HCT116 (cell line): ENCODE measurements around the gene EXD3. TPM values are rescaled to one million over a fixed set of nuclear protein-coding genes. Genes with fewer than 3 reads are reported as not detected.
"Not testable (repeated sequence)": the region's sequence is repeated elsewhere in the genome, so short reads cannot be mapped to it uniquely, and the experiment has no call there.

ENCODE experiments used
- ATAC-seq: fragments of 200-7000 bp; cut with Tn5 transposase; 2 replicates; pipeline ENCODE4 v1.9.1; 2020; ENCODE audit warnings: mild to moderate bottlenecking, moderate library complexity
- BruUV-seq: library from RNA; stranded (reverse); fragments of 400-500 nt; replicated peaks from 2 replicates; lab custom pipeline; 2021; lab: Mats Ljungman, UMichigan
- CTCF ChIA-PET: fragments of 300-600 bp; sonication (Branson Sonifier 250); formaldehyde crosslinking; loops from one replicate; lab custom pipeline; 2021; ENCODE audit warnings: antibody characterized with exemption; lab: Charles Lee
- POLR2A ChIA-PET: fragments of 300-600, 350-600 bp; sonication (Branson Sonifier 250); formaldehyde crosslinking; loops from one replicate; lab custom pipeline; 2021; ENCODE audit warnings: antibody characterized with exemption; lab: Charles Lee
- RAD21 ChIA-PET, 2 experiments: fragments of 300-600 bp; sonication (Branson Sonifier 250); formaldehyde crosslinking; loops; one replicate each; lab custom pipeline; 2023; ENCODE audit warnings: low total read pairs in 2 of 2; ENCODE audit not compliant: uncharacterized antibody in 2 of 2, unreplicated experiment in 2 of 2, low non-redundant PET in 1 of 2; lab: Charles Lee
- DNase-seq: peaks from one replicate; pipeline ENCODE4 v3.0.0-alpha.2; 2010; ENCODE audit warnings: low read depth, low spot score
- H2AFZ ChIP-seq: fragments of 200-600 bp; shearing (Covaris generic), sonication (generic); 2 replicates; pipeline ENCODE4 v1.6.1; 2017; ENCODE audit warnings: low read depth, mixed run types, mixed read lengths, antibody characterized with exemption, low read length; ENCODE audit not compliant: poor library complexity, severe bottlenecking
- H3K27ac ChIP-seq: 2 replicates; pipeline ENCODE4 v1.5.1; 2012; ENCODE audit warnings: low read depth, low read length
- H3K27me3 ChIP-seq: fragments of 200-600 bp; sonication (generic); 2 replicates; pipeline ENCODE4 v1.6.1; 2016; ENCODE audit warnings: mixed run types, low read length, mixed read lengths; ENCODE audit not compliant: insufficient read depth
- H3K36me3 ChIP-seq, 2 experiments: fragments of 200-500 bp in 1 of 2; fragments of 200-600 bp in 1 of 2; sonication (Bioruptor generic) in 1 of 2; sonication (generic) in 1 of 2; 2 replicates each; pipeline versions ENCODE4 v1.5.1 to v1.6.1; 2014 to 2016; ENCODE audit warnings: low read length in 2 of 2, inconsistent platforms in 1 of 2, mixed read lengths in 1 of 2, mixed run types in 1 of 2; ENCODE audit not compliant: insufficient read depth in 2 of 2, control insufficient read depth in 1 of 2
- H3K4me1 ChIP-seq, 2 experiments: fragments of 200-600 bp in 1 of 2; sonication (generic) in 1 of 2; 2 replicates each; pipeline versions ENCODE4 v1.5.1 to v1.6.1; 2012 to 2017; ENCODE audit warnings: low read length in 2 of 2, inconsistent platforms in 1 of 2, mild to moderate bottlenecking in 1 of 2, mixed read lengths in 1 of 2, mixed run types in 1 of 2, moderate library complexity in 1 of 2; ENCODE audit not compliant: insufficient read depth in 2 of 2, control insufficient read depth in 1 of 2
- H3K4me2 ChIP-seq: fragments of 200-600 bp; sonication (generic); 2 replicates; pipeline ENCODE4 v1.6.1; 2017; ENCODE audit warnings: mixed run types, low read length, mixed read lengths
- H3K4me3 ChIP-seq, 2 experiments: fragments of 200-600 bp in 1 of 2; sonication (generic) in 1 of 2; replicated peaks in 1 of 2; 2 replicates each; pipeline ENCODE4 v1.5.1; 2011 to 2016; ENCODE audit warnings: low read length in 2 of 2, control low read depth in 1 of 2, low read depth in 1 of 2, mild to moderate bottlenecking in 1 of 2, mixed read lengths in 1 of 2, mixed run types in 1 of 2
- H3K79me2 ChIP-seq: fragments of 200-600 bp; sonication (generic); 2 replicates; pipeline ENCODE4 v1.6.1; 2017; ENCODE audit warnings: mild to moderate bottlenecking, mixed run types, low read length, moderate library complexity, mixed read lengths; ENCODE audit not compliant: insufficient read depth
- H3K9ac ChIP-seq: fragments of 200-600 bp; sonication (generic); 2 replicates; pipeline ENCODE4 v1.6.1; 2016; ENCODE audit warnings: low read length, mixed read lengths
- H3K9me2 ChIP-seq: fragments of 200-600 bp; sonication (generic), shearing (Covaris generic); 2 replicates; pipeline ENCODE4 v1.6.1; 2017; ENCODE audit warnings: mixed run types, mild to moderate bottlenecking, moderate library complexity; ENCODE audit not compliant: insufficient read depth
- H3K9me3 ChIP-seq, 2 experiments: fragments of 200-500 bp in 1 of 2; fragments of 200-600 bp in 1 of 2; sonication (Bioruptor generic) in 1 of 2; sonication (generic) in 1 of 2; 2 replicates each; pipeline ENCODE4 v1.6.1; 2014 to 2017; ENCODE audit warnings: low read length in 2 of 2, mixed read lengths in 2 of 2, inconsistent platforms in 1 of 2, low read depth in 1 of 2, mild to moderate bottlenecking in 1 of 2, mixed run types in 1 of 2, moderate library complexity in 1 of 2; ENCODE audit not compliant: control insufficient read depth in 1 of 2, insufficient read depth in 1 of 2
- H4K20me1 ChIP-seq: fragments of 200-600 bp; sonication (generic), shearing (Covaris generic); 2 replicates; pipeline ENCODE4 v1.6.1; 2017; ENCODE audit warnings: mixed run types, mild to moderate bottlenecking, moderate library complexity; ENCODE audit not compliant: insufficient read depth
- POLR2AphosphoS5 ChIP-seq: IDR thresholded peaks from 2 replicates; pipeline ENCODE4 v1.6.1; 2011; ENCODE audit warnings: mild to moderate bottlenecking, low read depth, low read length, moderate library complexity
- intact Hi-C: fragments of 100-400 bp; cut with micrococcal nuclease; formaldehyde crosslinking; loops from 2 replicates; pipeline ENCODE4 v1.10.0; 2022
- total RNA-seq: library from RNA; stranded (reverse); gene quantifications from one replicate; pipeline ENCODE4 v1.2.1, GENCODE V29; 2021; ENCODE audit not compliant: unreplicated experiment

EXD3 gene
- total RNA-seq, 1 experiment from 2014 or later: 25.4 TPM

DNA sequence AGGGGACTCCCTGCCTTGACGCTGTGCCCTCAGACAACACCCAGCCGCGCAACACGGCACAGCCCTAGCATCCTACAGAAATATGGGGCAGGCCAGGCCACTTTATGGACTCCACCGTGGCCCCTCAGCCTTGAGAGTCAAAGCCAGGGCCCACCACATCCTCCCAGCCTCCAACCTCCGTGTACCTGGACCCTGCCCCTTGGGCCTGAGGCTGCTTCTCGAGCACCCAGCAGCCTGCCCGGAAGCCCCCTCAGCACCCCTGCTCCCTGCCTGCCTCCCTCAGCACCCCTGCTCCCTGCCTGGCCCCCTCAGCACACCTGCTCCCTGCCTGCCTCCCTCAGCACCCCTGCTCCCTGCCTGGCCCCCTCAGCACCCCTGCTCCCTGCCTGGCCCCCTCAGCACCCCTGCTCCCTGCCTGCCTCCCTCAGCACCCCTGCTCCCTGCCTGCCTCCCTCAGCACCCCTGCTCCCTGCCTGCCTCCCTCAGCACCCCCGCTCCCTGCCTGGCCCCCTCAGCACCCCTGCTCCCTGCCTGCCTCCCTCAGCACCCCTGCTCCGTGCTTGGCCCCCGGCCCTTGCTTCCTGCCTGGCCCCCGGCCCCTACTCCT, 36.4 kb downstream of the EXD3 start:
- H4K20me1 ChIP-seq, CTCF ChIA-PET, H3K27me3 ChIP-seq, H3K4me1 ChIP-seq, BruUV-seq, intact Hi-C loops, H3K9ac ChIP-seq, H3K4me3 ChIP-seq, H3K9me2 ChIP-seq, ATAC-seq, H3K27ac ChIP-seq, RAD21 ChIA-PET, POLR2A ChIA-PET, H3K36me3 ChIP-seq, DNase-seq, H3K9me3 ChIP-seq, H2AFZ ChIP-seq, H3K79me2 ChIP-seq, H3K4me2 ChIP-seq: not testable (repeated sequence)

DNA sequence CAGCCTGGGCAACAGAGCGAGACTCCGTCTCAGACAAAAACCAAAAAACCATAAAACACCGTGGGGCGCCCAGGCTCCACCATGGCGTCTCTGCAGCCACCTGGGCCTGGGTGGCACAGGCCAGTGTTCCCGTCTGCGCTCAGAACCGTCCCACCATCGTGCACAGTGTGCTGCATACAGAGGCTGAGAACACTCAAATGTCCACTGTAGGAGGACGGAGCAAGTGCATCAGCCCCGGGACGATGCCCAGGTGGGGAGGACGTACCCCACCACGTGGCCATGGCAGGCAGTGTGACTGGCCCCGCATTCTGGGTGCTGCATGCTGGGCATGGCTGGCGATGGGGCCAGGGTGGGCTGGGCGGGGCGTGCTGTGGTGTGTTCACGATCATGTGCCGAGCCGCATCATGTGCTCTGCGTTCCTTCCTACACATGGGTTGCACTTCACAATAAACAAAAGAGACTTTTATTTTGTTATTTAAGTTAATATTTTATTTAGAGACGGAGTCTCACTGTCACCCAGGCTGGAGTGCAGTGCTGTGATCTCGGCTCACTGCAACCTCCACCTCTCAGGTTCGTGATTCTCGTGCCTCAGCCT, 37.8 kb downstream of the EXD3 start:
- no peaks in the 10 kb centered on the region for H3K27me3 ChIP-seq
- ATAC-seq: no peak
- POLR2A ChIA-PET: no interaction called here
- H3K4me3 ChIP-seq: no peak overlapping the region
- no peaks in the 10 kb centered on the region for H4K20me1 ChIP-seq
- H3K79me2 ChIP-seq: no peaks in the 10 kb centered on the region
- TF ChIP-seq POLR2AphosphoS5: no peak
- H3K9me3 ChIP-seq: no peaks in the 10 kb centered on the region
- no peak overlapping the region for H2AFZ ChIP-seq
- intact Hi-C loops: no loop called here
- DNase-seq: no peak
- RAD21 ChIA-PET: no interaction called here
- no peak overlapping the region for H3K4me2 ChIP-seq
- H3K9ac ChIP-seq: no peak overlapping the region
- H3K9me2 ChIP-seq: no peaks in the 10 kb centered on the region
- H3K4me1 ChIP-seq: no peaks in the 10 kb centered on the region
- no peak overlapping the region for H3K27ac ChIP-seq
- no TSS peak for BruUV-seq
- CTCF ChIA-PET: no interaction called here
- no peaks in the 10 kb centered on the region; a peak in 1 of 4 replicates for H3K36me3 ChIP-seq
